ENCODE measurements around the gene SPATA31D4. TPM values are rescaled to one million over a fixed set of nuclear protein-coding genes. Genes with fewer than 3 reads are reported as not detected.
"Not testable (repeated sequence)": the region's sequence is repeated elsewhere in the genome, so short reads cannot be mapped to it uniquely, and the experiment has no call there.

SPATA31D4 gene
- total RNA-seq, 4 donors from 2014 or later, result not detected

DNA sequence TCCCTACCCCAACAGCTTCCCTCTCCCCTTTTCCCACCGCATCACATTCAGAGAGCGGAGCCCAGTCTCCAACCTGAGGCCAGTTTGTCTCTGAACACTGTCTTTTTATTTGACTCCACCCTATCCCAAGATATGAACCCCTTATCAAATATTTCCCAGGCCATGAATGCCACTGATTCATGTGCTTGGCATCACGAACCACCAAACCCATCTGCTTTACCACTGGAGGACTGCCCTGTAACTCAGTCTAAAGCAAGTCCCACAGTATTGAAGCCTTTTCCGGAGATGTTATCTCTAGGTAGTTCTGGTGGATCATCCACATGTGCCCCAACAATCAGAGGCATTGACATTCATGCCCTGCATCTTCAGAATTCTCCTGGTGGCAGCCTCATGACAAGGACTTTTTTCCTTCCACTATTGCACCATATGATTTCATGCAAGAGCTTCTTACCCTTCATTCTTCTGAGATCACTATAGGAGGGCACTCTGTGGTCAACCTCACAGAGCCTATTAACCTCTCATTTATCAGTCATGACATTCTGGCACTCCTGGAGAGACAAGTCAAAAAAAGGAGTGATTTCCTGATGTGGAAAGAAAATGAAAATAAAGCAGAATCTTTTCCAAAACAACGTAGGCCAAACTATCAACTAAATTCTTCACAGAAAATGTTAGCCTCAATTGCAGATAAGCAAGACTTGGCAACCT is 12.3 kb upstream of the SPATA31D4 start:
- H3K36me3 ChIP-seq, result no peaks in the 10 kb centered on the region
- intact Hi-C loops (cut with DNase I), result no loop called here
- TF ChIP-seq POLR2A (IDR thresholded peaks at IDR 0.05; ENCODE audit: low read depth), result no peak
- TF ChIP-seq EP300 (IDR thresholded peaks at IDR 0.05), result no peak
- TF ChIP-seq, protein P1, sequence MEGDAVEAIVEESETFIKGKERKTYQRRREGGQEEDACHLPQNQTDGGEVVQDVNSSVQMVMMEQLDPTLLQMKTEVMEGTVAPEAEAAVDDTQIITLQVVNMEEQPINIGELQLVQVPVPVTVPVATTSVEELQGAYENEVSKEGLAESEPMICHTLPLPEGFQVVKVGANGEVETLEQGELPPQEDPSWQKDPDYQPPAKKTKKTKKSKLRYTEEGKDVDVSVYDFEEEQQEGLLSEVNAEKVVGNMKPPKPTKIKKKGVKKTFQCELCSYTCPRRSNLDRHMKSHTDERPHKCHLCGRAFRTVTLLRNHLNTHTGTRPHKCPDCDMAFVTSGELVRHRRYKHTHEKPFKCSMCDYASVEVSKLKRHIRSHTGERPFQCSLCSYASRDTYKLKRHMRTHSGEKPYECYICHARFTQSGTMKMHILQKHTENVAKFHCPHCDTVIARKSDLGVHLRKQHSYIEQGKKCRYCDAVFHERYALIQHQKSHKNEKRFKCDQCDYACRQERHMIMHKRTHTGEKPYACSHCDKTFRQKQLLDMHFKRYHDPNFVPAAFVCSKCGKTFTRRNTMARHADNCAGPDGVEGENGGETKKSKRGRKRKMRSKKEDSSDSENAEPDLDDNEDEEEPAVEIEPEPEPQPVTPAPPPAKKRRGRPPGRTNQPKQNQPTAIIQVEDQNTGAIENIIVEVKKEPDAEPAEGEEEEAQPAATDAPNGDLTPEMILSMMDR (IDR thresholded peaks at IDR 0.05), result no peak
- TF ChIP-seq POLR2AphosphoS5 (IDR thresholded peaks at IDR 0.05), result no peak
- no peak for DNase-seq (ENCODE audit: extremely low spot score)
- H3K4me1 ChIP-seq, result no peaks in the 10 kb centered on the region
- WGBS, result 91% methylated on average over 5 of the region's 5 CpGs
- H3K4me3 ChIP-seq, result no peak overlapping the region
- no peaks in the 10 kb centered on the region for H3K9me3 ChIP-seq
- no peak overlapping the region for H3K27ac ChIP-seq (replicated peaks in 1 of 4)
- H3K27me3 ChIP-seq, result no peaks in the 10 kb centered on the region

DNA sequence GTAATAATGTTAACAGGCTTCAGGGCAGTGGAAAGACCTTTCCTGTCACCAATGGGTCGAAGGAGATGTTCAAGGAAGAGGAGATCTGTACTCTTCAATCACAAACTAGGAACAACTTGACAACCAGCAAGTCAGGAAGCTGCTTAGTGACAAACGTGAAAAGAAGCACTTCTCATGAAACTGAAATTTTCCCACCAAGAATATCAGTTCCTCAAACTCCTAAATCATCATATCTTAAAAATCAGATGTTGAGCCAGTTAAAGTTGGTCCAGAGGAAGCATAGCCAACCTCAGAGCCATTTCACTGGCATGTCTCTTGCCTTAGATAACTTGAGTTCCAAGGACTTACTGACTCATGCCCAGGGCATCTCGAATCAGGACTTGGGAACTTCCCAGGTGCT is 9.7 kb upstream of the SPATA31D4 start:
- H3K4me1 ChIP-seq; H3K36me3 ChIP-seq; H3K27ac ChIP-seq (replicated peaks in 1 of 4); H3K27me3 ChIP-seq; H3K4me3 ChIP-seq; DNase-seq (ENCODE audit: extremely low spot score); H3K9me3 ChIP-seq; intact Hi-C loops (cut with DNase I): not testable (repeated sequence)
- 59% methylated on average over 2 of the region's 3 CpGs for WGBS

DNA sequence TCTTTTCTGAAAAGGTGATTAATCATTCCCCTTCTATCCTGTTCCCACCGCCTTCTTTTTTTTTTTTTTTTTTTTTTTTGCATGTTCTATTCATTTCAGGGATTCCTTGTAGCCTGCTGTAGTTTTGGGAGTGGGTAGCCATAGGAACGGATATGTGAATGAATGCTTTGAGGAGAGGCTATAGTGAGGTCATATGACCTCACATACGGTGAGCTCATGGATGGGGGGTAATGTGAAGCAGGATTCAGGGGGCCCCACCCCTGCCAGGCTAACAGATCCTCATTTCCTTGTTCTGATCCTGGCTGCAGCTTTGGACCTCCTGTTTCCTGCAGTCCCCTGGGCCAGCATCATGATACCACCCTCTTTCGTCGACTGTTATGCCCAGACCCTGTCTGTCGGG is 1.9 kb downstream of the SPATA31D4 start:
- H3K27ac ChIP-seq (replicated peaks in 1 of 4); H3K27me3 ChIP-seq; H3K4me1 ChIP-seq; intact Hi-C loops (cut with DNase I); H3K36me3 ChIP-seq; H3K9me3 ChIP-seq; DNase-seq (ENCODE audit: extremely low spot score); H3K4me3 ChIP-seq: not testable (repeated sequence)
- WGBS, result no CpG with 5 or more reads among the region's 6 CpGs

DNA sequence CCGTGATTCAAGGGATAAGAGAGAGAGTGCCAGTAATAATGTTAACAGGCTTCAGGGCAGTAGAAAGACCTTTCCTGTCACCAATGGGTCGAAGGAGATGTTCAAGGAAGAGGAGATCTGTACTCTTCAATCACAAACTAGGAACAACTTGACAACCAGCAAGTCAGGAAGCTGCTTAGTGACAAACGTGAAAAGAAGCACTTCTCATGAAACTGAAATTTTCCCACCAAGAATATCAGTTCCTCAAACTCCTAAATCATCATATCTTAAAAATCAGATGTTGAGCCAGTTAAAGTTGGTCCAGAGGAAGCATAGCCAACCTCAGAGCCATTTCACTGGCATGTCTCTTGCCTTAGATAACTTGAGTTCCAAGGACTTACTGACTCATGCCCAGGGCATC is 5.3 kb downstream of the SPATA31D4 start:
- H3K9me3 ChIP-seq; H3K27ac ChIP-seq (replicated peaks in 1 of 4); H3K4me3 ChIP-seq; H3K4me1 ChIP-seq; H3K27me3 ChIP-seq; H3K36me3 ChIP-seq; intact Hi-C loops (cut with DNase I); DNase-seq (ENCODE audit: extremely low spot score): not testable (repeated sequence)
- WGBS, result no CpG with 5 or more reads among the region's 3 CpGs

DNA sequence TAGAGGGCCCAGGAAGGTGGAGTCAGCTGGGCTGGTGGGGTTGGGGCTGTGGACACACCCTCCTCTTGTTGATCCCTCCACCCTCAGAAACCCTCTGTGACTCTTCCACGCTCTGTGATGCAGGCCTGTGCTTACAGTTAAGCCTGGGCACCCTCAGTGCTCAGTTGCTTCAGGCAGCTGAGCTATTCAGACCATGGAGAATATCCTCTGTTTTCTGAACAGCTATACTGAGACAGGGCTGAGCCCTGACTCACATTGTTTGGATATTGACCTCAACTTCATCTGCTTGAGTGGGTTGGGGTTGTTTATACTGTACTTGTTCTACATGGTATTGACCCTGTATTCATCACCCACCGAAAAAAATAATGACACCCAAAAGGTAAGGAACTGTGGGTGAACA is 15.2 kb downstream of the SPATA31D4 start, which contains the start of gene SPATA31D3:
Gene SPATA31D3 (plus strand): TSS at position 108 of the 400 bp plus-strand sequence. CDS start 86 bp downstream, at position 194.
- intact Hi-C loops (cut with DNase I); DNase-seq (ENCODE audit: extremely low spot score); H3K27ac ChIP-seq (replicated peaks in 1 of 4); H3K4me3 ChIP-seq; H3K9me3 ChIP-seq; H3K4me1 ChIP-seq; H3K36me3 ChIP-seq; H3K27me3 ChIP-seq: not testable (repeated sequence)
- WGBS, result no CpG with 5 or more reads among the region's 2 CpGs

DNA sequence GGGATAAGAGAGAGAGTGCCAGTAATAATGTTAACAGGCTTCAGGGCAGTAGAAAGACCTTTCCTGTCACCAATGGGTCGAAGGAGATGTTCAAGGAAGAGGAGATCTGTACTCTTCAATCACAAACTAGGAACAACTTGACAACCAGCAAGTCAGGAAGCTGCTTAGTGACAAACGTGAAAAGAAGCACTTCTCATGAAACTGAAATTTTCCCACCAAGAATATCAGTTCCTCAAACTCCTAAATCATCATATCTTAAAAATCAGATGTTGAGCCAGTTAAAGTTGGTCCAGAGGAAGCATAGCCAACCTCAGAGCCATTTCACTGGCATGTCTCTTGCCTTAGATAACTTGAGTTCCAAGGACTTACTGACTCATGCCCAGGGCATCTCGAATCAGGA is 20.4 kb downstream of the SPATA31D4 start:
- 80% methylated on average over 1 of the region's 3 CpGs for WGBS
- H3K9me3 ChIP-seq; H3K36me3 ChIP-seq; DNase-seq (ENCODE audit: extremely low spot score); H3K27ac ChIP-seq (replicated peaks in 1 of 4); intact Hi-C loops (cut with DNase I); H3K4me3 ChIP-seq; H3K27me3 ChIP-seq; H3K4me1 ChIP-seq: not testable (repeated sequence)

DNA sequence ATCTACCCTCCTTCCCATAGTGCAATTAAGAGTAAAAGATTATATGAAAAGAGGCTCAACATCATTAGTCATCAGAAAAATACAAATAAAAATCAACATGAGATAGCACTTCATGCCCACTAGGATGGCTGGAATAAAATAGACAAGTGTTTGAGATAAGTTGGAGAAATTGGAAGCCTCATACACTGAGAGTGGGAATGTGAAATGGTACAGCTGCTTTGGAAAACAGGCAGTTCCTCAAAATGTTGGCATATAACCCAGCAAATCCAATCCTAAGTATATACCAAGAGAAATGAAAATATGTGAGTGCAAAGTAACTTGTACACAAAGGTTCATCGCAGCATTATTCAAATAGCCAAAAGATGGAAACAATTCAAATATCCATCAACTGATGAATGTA is 24.9 kb downstream of the SPATA31D4 start:
- Histone ChIP-seq H3K36me3 (no peaks in the 10 kb centered on the region), H3K4me1 (no peaks in the 10 kb centered on the region), H3K9me3 (peaks cover 0 to 14% (median 10%) of the 10 kb centered on the region in 4 donors), H3K4me3 (no peak overlapping the region), H3K27me3 (no peaks in the 10 kb centered on the region), H3K27ac (replicated peaks in 1 of 4) (no peak overlapping the region)
- 69% methylated on average over 1 of the region's 1 CpG for WGBS
- TF ChIP-seq POLR2AphosphoS5 (IDR thresholded peaks at IDR 0.05), result no peak
- TF ChIP-seq, protein P1 (IDR thresholded peaks at IDR 0.05), result no peak
- no peak for TF ChIP-seq EP300 (IDR thresholded peaks at IDR 0.05)
- no peak for TF ChIP-seq POLR2A (IDR thresholded peaks at IDR 0.05; ENCODE audit: low read depth)
- intact Hi-C loops (cut with DNase I), result no loop called here
- no peak for DNase-seq (ENCODE audit: extremely low spot score)
